Prostate gland (tissue), 2 donors: ENCODE measurements around the gene TMEM132D. TPM values are rescaled to one million over a fixed set of nuclear protein-coding genes. Genes with fewer than 3 reads are reported as not detected.

Source experiments
- DNase-seq: peaks from one replicate; pipeline ENCODE4 v3.0.0-alpha.2; 2019; ENCODE audit warnings: low spot score
- H3K27ac ChIP-seq, 2 donors: fragments of 200-600 bp; sonication (generic); 2 replicates each; pipeline ENCODE4 v1.5.1; 2017 to 2019
- H3K27me3 ChIP-seq: fragments of 200-600 bp; sonication (generic); replicated peaks from 2 replicates; pipeline ENCODE4 v1.5.1; 2019; ENCODE audit not compliant: insufficient read depth
- H3K36me3 ChIP-seq, 2 donors: fragments of 200-600 bp; sonication (generic); 1 replicate in 1 of 2; 2 replicates in 1 of 2; pipeline versions ENCODE4 v1.5.1 to v1.8.1; 2017 to 2019
- H3K4me1 ChIP-seq: fragments of 200-600 bp; sonication (generic); replicated peaks from 2 replicates; pipeline ENCODE4 v1.5.1; 2019
- H3K4me3 ChIP-seq, 2 donors: fragments of 200-600 bp; sonication (generic); 2 replicates each; pipeline ENCODE4 v1.5.1; 2017 to 2019
- H3K9me3 ChIP-seq: fragments of 200-600 bp; sonication (generic); 2 replicates; pipeline ENCODE4 v1.5.1; 2017
- CTCF ChIP-seq, 4 experiments: fragments of 200-600 bp in 2 of 4; fragments of 450-650 bp in 2 of 4; sonication (generic) in 2 of 4; IDR thresholded peaks; 1 replicate in 3 of 4; 2 replicates in 1 of 4; pipeline ENCODE4 v1.5.1; 2016 to 2019; ENCODE audit warnings: antibody characterized with exemption in 4 of 4, mild to moderate bottlenecking in 2 of 4, moderate library complexity in 2 of 4
- POLR2A ChIP-seq: fragments of 450-650 bp; IDR thresholded peaks from one replicate; pipeline ENCODE4 v1.6.1; 2016; ENCODE audit warnings: antibody characterized with exemption, mild to moderate bottlenecking
- POLR2AphosphoS5 ChIP-seq: sonication (generic); formaldehyde crosslinking; IDR thresholded peaks from one replicate; pipeline ENCODE4 v1.6.1; 2017; ENCODE audit warnings: antibody characterized with exemption
- WGBS: methylation state at CpG from one replicate; pipeline ENCODE4 v1.1.5; 2018; 5-methylcytosine and 5-hydroxymethylcytosine counted together
- intact Hi-C: fragments of 100-400 bp; cut with DNase I; formaldehyde crosslinking; loops from one replicate; pipeline ENCODE4 v1.14.2; 2022
- total RNA-seq, 2 donors: library from RNA; depleted of rRNA; stranded (reverse); fragments of >200 nt; gene quantifications; one replicate each; pipeline ENCODE4 v1.1.0, GENCODE V29; 2016

Gene TMEM132D
- total RNA-seq, 2 donors from 2014 or later, result 0.57 to 1.3 TPM

GRCh38 chr12:129084875-129085826 lies 818.7 kb downstream of the TMEM132D start:
- Histone ChIP-seq H3K36me3 (no peaks in the 10 kb centered on the region), H3K4me1 (no peaks in the 10 kb centered on the region), H3K27me3 (no peaks in the 10 kb centered on the region), H3K27ac (no peak overlapping the region), H3K9me3 (no peaks in the 10 kb centered on the region), H3K4me3 (no peak overlapping the region)
- WGBS, result 85% methylated on average over 20 of the region's 20 CpGs
- intact Hi-C loops, result no loop called here
- TF ChIP-seq POLR2AphosphoS5 (no peak), POLR2A (no peak)
- DNase-seq, result no peak

DNA sequence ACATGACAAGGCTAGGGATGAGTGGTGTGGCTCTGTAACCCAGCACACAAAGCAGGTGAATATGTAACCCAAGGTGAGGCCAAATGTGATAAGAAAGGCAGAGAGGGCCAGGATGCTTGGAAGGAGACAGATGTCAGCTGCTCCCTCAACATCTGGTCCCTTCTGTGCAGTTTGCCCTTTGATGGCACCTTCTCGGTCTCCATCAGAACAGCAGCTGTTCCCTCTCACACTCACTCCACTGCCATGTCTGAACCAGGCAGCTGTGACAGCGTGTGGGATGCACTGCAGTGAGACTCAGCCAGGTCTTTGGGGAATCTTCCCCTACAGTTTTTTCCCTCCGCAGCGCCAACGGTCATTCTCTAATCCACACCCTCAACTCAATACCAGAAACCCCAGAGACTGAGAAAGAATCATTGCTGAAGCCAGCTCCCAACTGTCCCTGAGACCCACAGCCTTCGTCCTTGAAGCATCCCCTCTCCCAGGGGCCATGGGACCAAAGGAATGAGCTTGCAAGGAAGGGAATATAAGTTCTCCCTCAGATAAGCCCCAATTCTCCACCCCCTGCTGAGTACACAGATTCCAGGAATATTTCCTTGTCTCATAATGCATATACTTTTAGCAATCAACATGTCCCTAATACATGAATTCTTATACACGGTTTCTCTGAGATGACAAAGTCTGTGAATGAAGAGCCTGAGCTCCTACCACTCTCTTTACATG lies 820.5 kb downstream of the TMEM132D start:
- H3K9me3 ChIP-seq, result no peaks in the 10 kb centered on the region
- intact Hi-C loops, result no loop called here

GRCh38 chr12:129082441-129082840 lies 821.4 kb downstream of the TMEM132D start:
- Histone ChIP-seq H3K27ac (no peak overlapping the region), H3K36me3 (no peaks in the 10 kb centered on the region), H3K4me3 (no peak overlapping the region), H3K4me1 (no peaks in the 10 kb centered on the region), H3K27me3 (no peaks in the 10 kb centered on the region), H3K9me3 (no peaks in the 10 kb centered on the region)
- intact Hi-C loops, result no loop called here
- 59% methylated on average over 4 of the region's 4 CpGs for WGBS
- TF ChIP-seq POLR2AphosphoS5 (no peak), POLR2A (no peak), CTCF (IDR thresholded peaks at IDR 0.05) (no peak)
- DNase-seq, result no peak

More for the DNA sequence above, 820.5 kb downstream of the TMEM132D start:
- Histone ChIP-seq H3K4me3 (no peak overlapping the region), H3K27me3 (no peaks in the 10 kb centered on the region), H3K4me1 (no peaks in the 10 kb centered on the region), H3K27ac (no peak overlapping the region), H3K36me3 (no peaks in the 10 kb centered on the region)
- DNase-seq, result no peak
- WGBS, result 53% methylated on average over 7 of the region's 7 CpGs
- TF ChIP-seq CTCF (IDR thresholded peaks at IDR 0.05), result no peak
- no peak for TF ChIP-seq POLR2A
- TF ChIP-seq POLR2AphosphoS5, result no peak

DNA sequence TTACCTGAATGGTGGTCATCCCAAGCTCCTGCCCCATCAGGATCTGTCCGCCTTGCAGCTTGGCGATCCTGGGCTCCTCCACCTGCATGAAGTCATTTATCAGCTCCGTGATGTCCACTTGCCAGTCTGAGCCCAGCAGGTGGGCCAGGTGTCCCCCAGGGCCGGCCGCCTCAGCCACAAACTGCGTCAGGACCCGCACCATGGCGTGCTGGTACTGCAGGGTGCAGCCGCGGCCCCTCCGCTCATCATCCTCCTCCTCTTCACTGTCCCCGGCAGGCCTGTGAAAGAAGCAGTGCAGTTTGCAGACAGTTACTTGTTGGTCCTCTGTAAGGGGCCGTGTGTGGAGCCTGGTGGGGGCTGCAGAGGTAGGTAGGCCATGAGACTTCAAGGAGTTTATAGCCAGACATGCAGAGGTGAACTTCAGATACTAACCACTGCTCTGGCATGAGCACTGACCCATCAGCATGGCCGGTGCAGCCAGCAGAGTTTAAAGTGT lies 822.0 kb downstream of the TMEM132D start:
- Histone ChIP-seq H3K9me3 (no peaks in the 10 kb centered on the region), H3K4me3 (no peak overlapping the region), H3K27ac (no peak overlapping the region), H3K27me3 (no peaks in the 10 kb centered on the region), H3K36me3 (no peaks in the 10 kb centered on the region), H3K4me1 (no peaks in the 10 kb centered on the region)
- intact Hi-C loops, result no loop called here
- no peak for TF ChIP-seq POLR2A
- 84% methylated on average over 14 of the region's 14 CpGs for WGBS
- no peak for DNase-seq

DNA sequence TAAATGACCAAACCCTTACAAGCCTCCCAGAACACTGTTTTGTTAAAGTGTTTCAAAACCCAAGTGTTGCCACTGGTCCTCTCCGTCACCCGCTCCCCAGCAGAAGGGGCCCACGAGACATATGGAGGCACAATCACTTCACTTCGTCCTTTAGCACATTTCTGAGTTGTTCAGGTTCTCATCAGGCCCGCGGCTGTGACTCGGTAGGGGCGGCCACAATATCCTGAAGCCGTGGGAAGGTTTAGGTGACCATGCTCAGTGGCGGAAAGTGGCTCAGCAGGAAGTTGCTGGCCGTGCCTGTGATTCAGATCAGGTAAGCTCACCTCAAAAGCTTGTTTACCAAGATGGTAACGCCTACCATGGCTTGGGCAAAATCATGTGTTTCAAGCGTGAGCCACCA lies 823.0 kb downstream of the TMEM132D start:
- Histone ChIP-seq H3K36me3 (no peaks in the 10 kb centered on the region), H3K4me3 (no peak overlapping the region), H3K27me3 (no peaks in the 10 kb centered on the region), H3K27ac (no peak overlapping the region), H3K4me1 (no peaks in the 10 kb centered on the region), H3K9me3 (no peaks in the 10 kb centered on the region)
- WGBS, result 86% methylated on average over 13 of the region's 13 CpGs
- no peak for TF ChIP-seq CTCF (IDR thresholded peaks at IDR 0.05)
- no peak for TF ChIP-seq POLR2AphosphoS5
- TF ChIP-seq POLR2A, result no peak
- no peak for DNase-seq
- intact Hi-C loops, result no loop called here
